GM19397 (cell line): ENCODE measurements around the gene LRRC2.

Experiments
- ATAC-seq: cut with Tn5 transposase; IDR thresholded peaks from one replicate; pipeline ENCODE4 v1.9.1; 2021; ENCODE audit warnings: mild to moderate bottlenecking, moderate library complexity; ENCODE audit not compliant: unreplicated experiment

LRRC2 gene

GRCh38 chr3:46482632-46483350 lies 83.3 kb downstream of the LRRC2 start:
- no peak for ATAC-seq

- no peak for ATAC-seq
Observed at GRCh38 chr3:46481636-46482035, 84.5 kb downstream of the LRRC2 start.

GRCh38 chr3:46480491-46481195 lies 85.5 kb downstream of the LRRC2 start:
- no peak for ATAC-seq

GRCh38 chr3:46479696-46480095 lies 86.4 kb downstream of the LRRC2 start:
- ATAC-seq = no peak

- ATAC-seq = no peak
Observed at GRCh38 chr3:46479021-46479420, 87.1 kb downstream of the LRRC2 start.

DNA sequence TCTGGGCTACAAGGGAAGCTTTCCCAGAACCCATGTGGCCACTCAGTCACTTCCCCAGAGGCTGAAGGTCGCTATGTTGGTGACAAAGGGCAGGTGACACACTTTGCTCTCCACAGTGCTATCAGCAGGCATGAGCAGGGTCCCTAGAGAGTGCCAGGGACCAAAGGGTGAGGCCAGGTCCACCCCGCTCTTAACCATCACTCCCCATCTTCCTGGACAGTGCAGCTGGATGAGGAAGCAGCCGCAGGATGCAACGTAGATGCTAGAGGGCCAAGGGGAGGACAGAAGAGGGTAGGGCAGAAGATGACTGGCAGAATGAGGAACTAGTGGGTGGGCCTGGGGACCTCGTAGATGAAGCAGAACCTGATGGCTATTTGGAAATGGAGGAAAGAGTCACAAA lies 87.8 kb downstream of the LRRC2 start:
- ATAC-seq = no peak

- ATAC-seq = no peak
Observed at GRCh38 chr3:46477756-46478155, 88.3 kb downstream of the LRRC2 start.

- ATAC-seq = no peak
Observed at GRCh38 chr3:46477145-46477544, 89.0 kb downstream of the LRRC2 start.

DNA sequence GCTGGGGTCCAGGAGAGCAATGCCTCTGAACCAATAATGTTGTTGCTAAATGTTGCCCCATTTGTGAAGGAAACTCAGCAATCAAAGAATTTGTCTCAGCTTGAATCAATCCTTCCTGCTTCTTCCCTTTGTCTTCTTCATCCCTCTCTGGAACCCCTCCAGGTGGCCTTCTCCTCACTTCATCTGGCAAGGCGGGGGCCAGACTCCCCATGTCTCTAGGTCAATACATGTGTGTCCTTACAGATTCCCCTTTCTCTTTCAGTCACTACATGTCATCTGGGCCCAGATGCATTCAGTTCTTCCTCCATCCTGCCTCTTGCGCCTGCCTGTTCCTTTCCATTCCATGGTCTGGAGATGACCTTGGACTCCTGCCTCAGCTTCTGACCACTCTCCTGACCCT lies 93.4 kb downstream of the LRRC2 start:
- no peak for ATAC-seq

DNA sequence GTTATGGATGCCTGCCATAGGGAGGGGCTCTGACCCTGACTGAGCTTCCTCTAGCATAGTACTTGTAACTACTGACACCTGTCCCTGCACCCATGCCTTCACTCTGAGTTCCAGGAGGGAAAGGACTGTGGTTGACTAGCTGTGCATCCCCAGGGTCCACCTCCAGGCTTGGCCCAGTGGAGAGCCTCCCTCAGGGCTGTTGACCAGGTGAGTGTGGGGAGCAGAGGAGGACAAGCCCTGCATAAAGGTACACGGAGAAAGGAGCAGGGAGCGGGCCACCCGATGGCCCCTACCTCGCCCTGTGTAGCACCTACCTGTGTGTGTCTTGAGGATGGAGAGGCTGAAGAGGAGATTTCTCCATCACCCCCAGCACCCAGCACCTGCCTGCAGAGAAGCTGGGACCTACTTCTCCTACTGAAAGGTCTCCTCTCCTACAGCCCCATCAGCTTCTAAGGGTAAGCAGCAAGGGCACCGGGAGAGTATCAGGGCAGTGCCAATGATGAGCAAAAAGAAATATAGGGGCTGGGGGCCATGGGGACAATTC lies 94.7 kb downstream of the LRRC2 start:
- no peak for ATAC-seq

DNA sequence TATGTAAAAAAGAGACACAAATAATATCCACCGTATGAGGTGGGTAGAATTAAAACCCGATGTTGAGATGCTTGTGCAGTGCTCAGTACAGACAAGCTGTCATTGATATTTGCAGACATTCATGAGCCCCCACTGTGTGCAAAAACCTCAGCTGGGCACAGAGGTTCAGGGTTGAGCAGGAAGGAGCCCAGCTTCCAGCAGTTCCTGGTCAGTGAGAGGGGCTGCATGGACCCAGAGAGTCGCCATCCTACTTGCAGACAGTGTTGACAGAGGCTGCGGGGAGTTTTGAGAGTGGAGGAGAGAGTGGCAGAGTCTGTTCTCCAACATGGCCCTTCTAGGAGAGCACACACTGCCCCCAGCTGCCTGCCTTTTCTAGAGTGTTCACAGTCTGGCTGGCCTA lies 95.3 kb downstream of the LRRC2 start:
- no peak for ATAC-seq

- no peak for ATAC-seq
Observed at GRCh38 chr3:46469680-46470357, 96.3 kb downstream of the LRRC2 start.

GRCh38 chr3:46468753-46469600 lies 97.1 kb downstream of the LRRC2 start:
- no peak for ATAC-seq

GRCh38 chr3:46467562-46467961 lies 98.5 kb downstream of the LRRC2 start:
- no peak for ATAC-seq

- no peak for ATAC-seq
Observed at GRCh38 chr3:46466871-46467403, 99.2 kb downstream of the LRRC2 start.

DNA sequence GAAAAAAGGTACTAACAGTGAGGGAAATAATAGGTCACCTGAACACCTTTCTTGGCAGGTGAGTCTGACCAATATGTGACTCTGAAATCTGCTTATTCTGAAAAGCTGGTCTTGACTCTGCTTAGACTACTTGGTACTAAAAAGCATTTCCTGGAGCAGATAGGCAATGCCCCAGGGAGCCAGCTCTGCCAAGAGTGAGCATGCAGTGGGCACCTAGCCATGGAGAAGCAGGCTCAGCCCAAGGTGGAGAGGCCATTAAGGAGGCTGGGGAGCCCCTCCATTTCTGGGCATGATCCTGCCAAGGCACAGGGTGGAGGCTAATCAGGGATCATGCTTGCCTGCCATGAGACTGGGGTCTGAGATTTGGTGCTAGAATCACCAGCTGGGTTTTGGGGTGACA lies 99.8 kb downstream of the LRRC2 start:
- ATAC-seq = no peak
